Stimulated activated CD4-positive, alpha-beta T cell treated with anti-CD3 and anti-CD28 coated beads, Interleukin-4, amount 100 ng/mL, for 4 hours (primary cell): ENCODE results near the gene ADGRD2.

ENCODE experiments used
- DNase-seq, 2 experiments: peaks; one replicate each; pipeline ENCODE4 v3.0.0-alpha.2; 2020

ADGRD2 gene

GRCh38 chr9:124437086-124437485, 13.2 kb upstream of the ADGRD2 start:
- no peak for DNase-seq

GRCh38 chr9:124438091-124438490, 12.2 kb upstream of the ADGRD2 start:
- no peak for DNase-seq

- no peak for DNase-seq
Measured at GRCh38 chr9:124439086-124439485, 11.2 kb upstream of the ADGRD2 start.

GRCh38 chr9:124439686-124440243, 10.5 kb upstream of the ADGRD2 start:
- no peak for DNase-seq

GRCh38 chr9:124440786-124441185, 9.5 kb upstream of the ADGRD2 start:
- DNase-seq, result no peak

GRCh38 chr9:124441291-124441690, 9.0 kb upstream of the ADGRD2 start:
- DNase-seq, result no peak

- DNase-seq, result no peak
Measured at GRCh38 chr9:124442379-124442778, 7.9 kb upstream of the ADGRD2 start.

- no peak for DNase-seq
Measured at GRCh38 chr9:124442826-124443225, 7.4 kb upstream of the ADGRD2 start.

- DNase-seq, result no peak
Measured at GRCh38 chr9:124443625-124444024, 6.6 kb upstream of the ADGRD2 start.

- DNase-seq, result no peak
Measured at GRCh38 chr9:124444166-124444565, 6.1 kb upstream of the ADGRD2 start.

- no peak for DNase-seq
Measured at GRCh38 chr9:124447297-124447661, 3.0 kb upstream of the ADGRD2 start.

GRCh38 chr9:124448019-124448418, 2.2 kb upstream of the ADGRD2 start:
- DNase-seq, result no peak

GRCh38 chr9:124449381-124450151, 685 bp upstream of the ADGRD2 start:
- DNase-seq, result no peak

GRCh38 chr9:124450931-124451661, 845 bp downstream of the ADGRD2 start:
- DNase-seq, result no peak

GRCh38 chr9:124452326-124452725, 2.1 kb downstream of the ADGRD2 start:
- DNase-seq, result no peak

- no peak for DNase-seq
Measured at GRCh38 chr9:124452841-124453585, 2.8 kb downstream of the ADGRD2 start.

- DNase-seq, result no peak
Measured at GRCh38 chr9:124453586-124454191, 3.4 kb downstream of the ADGRD2 start.

- DNase-seq, result no peak
Measured at GRCh38 chr9:124454296-124454695, 4.0 kb downstream of the ADGRD2 start.

GRCh38 chr9:124454791-124455443, 4.7 kb downstream of the ADGRD2 start:
- no peak for DNase-seq

- DNase-seq, result no peak
Measured at GRCh38 chr9:124455820-124456219, 5.6 kb downstream of the ADGRD2 start.

GRCh38 chr9:124456341-124457078, 6.3 kb downstream of the ADGRD2 start:
- no peak for DNase-seq
